Activated CD4-positive, alpha-beta memory T cell treated with anti-CD3 and anti-CD28 coated beads for 36 hours (primary cell): ENCODE measurements around the gene RPS19BP1. TPM values are rescaled to one million over a fixed set of nuclear protein-coding genes. Genes with fewer than 3 reads are reported as not detected.

Experiments used
- CTCF ChIA-PET: fragments of 350-600 bp; sonication (Branson Sonifier 250); formaldehyde crosslinking; loops from one replicate; lab custom pipeline; 2021; ENCODE audit warnings: antibody characterized with exemption, inconsistent platforms; lab: Charles Lee
- POLR2A ChIA-PET: fragments of 350-600 bp; sonication (Branson Sonifier 250); formaldehyde crosslinking; loops from one replicate; lab custom pipeline; 2021; ENCODE audit warnings: antibody characterized with exemption; lab: Charles Lee
- DNase-seq: peaks from one replicate; pipeline ENCODE4 v3.0.0-alpha.2; 2020
- H3K27ac Mint-ChIP-seq: one replicate; pipeline ENCODE4 v1.8.0; 2021; ENCODE audit warnings: mixed read lengths
- H3K27me3 Mint-ChIP-seq: one replicate; pipeline ENCODE4 v1.8.0; 2021; ENCODE audit warnings: mixed read lengths
- H3K36me3 Mint-ChIP-seq: one replicate; pipeline ENCODE4 v1.8.0; 2021; ENCODE audit warnings: mixed read lengths
- H3K4me1 Mint-ChIP-seq: one replicate; pipeline ENCODE4 v1.8.0; 2021; ENCODE audit warnings: low read depth, mixed read lengths
- H3K4me3 Mint-ChIP-seq: one replicate; pipeline ENCODE4 v1.8.0; 2021; ENCODE audit warnings: mild to moderate bottlenecking, mixed read lengths
- H3K9me3 Mint-ChIP-seq: one replicate; pipeline ENCODE4 v1.8.0; 2021; ENCODE audit warnings: mixed read lengths
- intact Hi-C: fragments of 100-400 bp; cut with micrococcal nuclease; formaldehyde crosslinking; loops from one replicate; pipeline ENCODE4 v1.15.1; 2023
- total RNA-seq, 2 experiments: library from RNA; stranded (reverse); gene quantifications; one replicate each; pipeline ENCODE4 v1.2.3, GENCODE V29; 2021

Gene RPS19BP1
- total RNA-seq, 2 experiments from 2014 or later, result 65.2 to 67.5 TPM

DNA sequence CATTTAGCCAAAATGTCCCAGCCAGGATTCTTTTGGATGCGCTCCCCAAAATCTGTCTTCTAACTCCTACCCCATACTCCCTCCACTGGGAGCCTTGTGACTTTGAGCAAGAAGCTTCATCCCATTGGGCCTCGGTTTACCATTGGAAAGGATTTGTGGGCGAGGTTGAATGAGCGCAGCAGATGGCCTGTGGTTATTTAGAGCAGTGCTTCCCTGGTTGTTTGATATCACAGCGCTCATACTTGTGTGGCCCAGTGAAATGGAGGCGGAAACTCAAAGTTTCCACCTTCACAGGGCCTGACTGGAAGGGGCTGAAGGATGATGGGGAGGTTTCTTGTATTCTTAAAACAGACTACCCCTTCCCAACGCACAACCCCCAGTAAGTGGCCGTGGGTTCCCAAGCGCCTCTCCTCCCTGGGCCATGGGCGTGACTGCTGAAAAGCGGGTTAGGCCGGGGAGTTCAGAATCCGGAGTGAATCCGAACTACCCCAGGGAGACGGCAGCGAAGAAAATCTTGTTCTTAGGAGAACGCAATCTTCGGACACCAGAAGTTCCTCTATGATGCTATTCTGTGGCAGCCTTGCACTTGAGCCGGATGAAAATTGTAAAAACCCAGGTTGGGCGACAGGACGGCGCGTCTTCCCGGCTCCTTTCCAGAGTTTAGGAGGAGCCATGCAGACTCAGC is 13.4 kb downstream of the RPS19BP1 start:
- Mint-ChIP-seq H3K4me3 (peak overlapping the region; percentile 84), H3K36me3 (peaks cover 52% of the 10 kb centered on the region), H3K27ac (peak overlapping the region; percentile 98), H3K27me3 (peaks cover 4% of the 10 kb centered on the region), H3K9me3 (no peaks in the 10 kb centered on the region), H3K4me1 (peaks cover 52% of the 10 kb centered on the region)
- peak; percentile 56 for DNase-seq
- intact Hi-C loops, result no loop called here
- POLR2A ChIA-PET, result interaction anchor here (0.9 to 2.5 kb wide), 14 partner anchors 11 to 1433 kb away, joined by 3 to 43 read pairs (median 4); partner anchors contain the start of genes MIEF1, RPL3 and RPS19BP1
- CTCF ChIA-PET, result interaction anchor here (1.0 to 5.9 kb wide), 8 partner anchors 10 to 200 kb away, joined by 3 to 51 read pairs (median 6); partner anchors contain the start of gene RPL3

DNA sequence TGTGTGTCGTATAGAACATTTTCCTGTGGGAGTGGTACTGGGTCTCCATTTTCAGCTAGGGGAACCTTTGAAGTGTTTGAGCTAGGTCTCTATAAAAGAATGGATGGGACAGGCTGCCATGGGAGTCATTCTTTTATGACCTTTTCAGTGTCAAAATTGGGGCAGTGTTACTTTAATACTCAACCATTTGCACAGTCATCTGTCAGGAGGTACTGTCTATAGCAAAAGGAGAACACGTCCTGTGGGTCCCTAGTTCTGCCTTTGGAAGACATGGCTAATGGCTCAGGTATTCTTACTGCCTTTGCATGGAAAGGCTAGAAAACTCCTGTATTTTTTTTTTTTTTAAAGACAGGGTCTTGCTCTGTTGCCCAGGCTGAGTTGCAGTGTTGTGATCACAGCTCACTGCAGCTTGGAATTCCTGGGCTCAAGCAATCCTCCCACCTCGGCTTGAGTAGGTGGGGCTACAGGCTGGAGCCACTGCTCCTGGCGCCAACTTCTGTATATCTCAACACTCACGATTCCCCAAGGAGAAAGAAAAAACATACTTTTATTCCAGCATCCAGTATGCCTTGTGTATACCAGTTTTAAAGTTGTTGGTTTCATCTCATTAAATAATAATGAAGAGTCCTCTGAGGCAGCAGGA is 14.3 kb downstream of the RPS19BP1 start:
- peaks cover 4% of the 10 kb centered on the region for H3K27me3 Mint-ChIP-seq
- H3K4me1 Mint-ChIP-seq, result peaks cover 50% of the 10 kb centered on the region
- ChIA-PET POLR2A (interaction anchor here (1.0 to 2.5 kb wide), 3 partner anchors 11 to 22 kb away, joined by 3 to 9 read pairs (median 4); partner anchors contain the start of gene MIEF1), CTCF (interaction anchor here (1.4 to 5.9 kb wide), 5 partner anchors 10 to 175 kb away, joined by 3 to 71 read pairs (median 44); a partner anchor contains a TSS)
- peak overlapping the region; percentile 98 for H3K27ac Mint-ChIP-seq
- no peaks in the 10 kb centered on the region for H3K9me3 Mint-ChIP-seq
- H3K4me3 Mint-ChIP-seq, result peak overlapping the region; percentile 84
- intact Hi-C loops, result no loop called here
- peaks cover 53% of the 10 kb centered on the region for H3K36me3 Mint-ChIP-seq
- DNase-seq, result no peak

DNA sequence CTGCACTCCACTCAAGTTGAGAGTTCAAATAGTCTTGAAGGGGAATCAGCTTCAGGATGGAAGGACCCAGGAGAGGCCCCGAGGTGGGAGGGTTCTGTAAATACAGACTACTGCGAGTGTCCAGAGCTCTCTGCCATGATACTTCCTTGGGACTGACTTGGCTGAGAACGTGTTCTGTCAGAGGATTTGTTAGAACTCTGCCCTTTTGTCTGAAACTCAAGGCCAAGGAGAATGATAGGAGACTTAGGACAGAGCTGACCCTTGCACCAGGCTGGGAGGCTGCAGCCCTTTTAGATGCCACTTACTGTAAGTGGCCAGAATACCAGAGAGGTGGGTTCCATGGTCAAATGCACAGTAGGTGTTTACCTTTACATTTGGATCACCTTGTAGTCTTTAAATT is 15.1 kb downstream of the RPS19BP1 start:
- H3K9me3 Mint-ChIP-seq, result no peaks in the 10 kb centered on the region
- peaks cover 4% of the 10 kb centered on the region for H3K27me3 Mint-ChIP-seq
- intact Hi-C loops, result no loop called here
- H3K4me3 Mint-ChIP-seq, result no peak overlapping the region
- H3K27ac Mint-ChIP-seq, result no peak overlapping the region
- DNase-seq, result no peak
- peaks cover 42% of the 10 kb centered on the region for H3K4me1 Mint-ChIP-seq
- peaks cover 47% of the 10 kb centered on the region for H3K36me3 Mint-ChIP-seq
- ChIA-PET CTCF (interaction anchor here (1.1 to 5.9 kb wide), 6 partner anchors 11 to 174 kb away, joined by 3 to 71 read pairs (median 24); a partner anchor contains a TSS), POLR2A (interaction anchor here (1.0 to 2.5 kb wide), 3 partner anchors 7 to 15 kb away, joined by 4 to 9 read pairs (median 5); partner anchors contain the start of gene MIEF1)

DNA sequence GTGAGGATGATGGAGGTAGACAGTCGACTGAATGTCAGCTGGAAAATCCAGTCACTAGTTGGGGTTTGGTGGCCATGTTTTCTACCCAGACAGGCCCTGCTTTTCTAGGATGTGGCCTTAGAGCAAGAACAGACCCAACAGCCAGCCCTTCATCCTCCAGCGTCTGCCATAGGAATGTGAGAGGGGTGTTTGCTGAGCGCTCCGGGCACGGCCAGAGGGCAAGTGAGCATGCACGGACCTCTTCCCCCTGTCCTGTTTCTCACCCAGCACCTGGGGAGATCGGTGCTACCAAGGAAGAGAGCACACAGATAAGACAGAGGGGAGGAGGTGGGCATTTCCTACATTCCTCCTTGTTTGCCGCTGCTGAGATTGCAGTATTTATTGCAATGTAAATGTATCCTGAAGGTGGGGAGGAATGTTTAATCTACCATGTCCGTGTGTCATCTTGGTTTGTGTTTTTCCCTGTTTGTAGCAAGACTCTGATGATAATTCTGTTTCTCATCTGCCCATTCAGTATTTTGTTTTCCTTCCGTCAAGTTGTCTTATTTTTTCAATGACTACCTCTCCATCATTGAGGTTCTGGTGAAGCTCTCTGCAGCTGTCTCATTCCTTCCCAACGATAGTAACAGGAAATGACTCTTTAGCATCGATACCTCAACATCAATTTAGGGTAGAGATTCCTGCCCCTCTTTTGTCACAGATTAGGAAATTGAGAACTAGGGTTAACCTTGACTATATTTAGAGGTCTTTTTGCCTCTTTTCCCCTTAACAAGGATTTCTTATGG is 17.1 kb downstream of the RPS19BP1 start:
- no peaks in the 10 kb centered on the region for H3K9me3 Mint-ChIP-seq
- no peak for DNase-seq
- H3K4me3 Mint-ChIP-seq, result no peak overlapping the region
- intact Hi-C loops, result no loop called here
- peaks cover 33% of the 10 kb centered on the region for H3K4me1 Mint-ChIP-seq
- H3K27me3 Mint-ChIP-seq, result peaks cover 4% of the 10 kb centered on the region
- CTCF ChIA-PET, result interaction anchor here (0.6 to 5.9 kb wide), 15 partner anchors 9 to 344 kb away, joined by 3 to 71 read pairs (median 4); partner anchors contain the start of genes MIEF1 and RPS19BP1
- POLR2A ChIA-PET, result interaction anchor here (0.6 to 2.3 kb wide), 5 partner anchors 9 to 196 kb away, joined by 4 to 6 read pairs (median 5); partner anchors contain the start of gene RPL3
- peak overlapping the region; percentile 81 for H3K27ac Mint-ChIP-seq
- H3K36me3 Mint-ChIP-seq, result peaks cover 42% of the 10 kb centered on the region

DNA sequence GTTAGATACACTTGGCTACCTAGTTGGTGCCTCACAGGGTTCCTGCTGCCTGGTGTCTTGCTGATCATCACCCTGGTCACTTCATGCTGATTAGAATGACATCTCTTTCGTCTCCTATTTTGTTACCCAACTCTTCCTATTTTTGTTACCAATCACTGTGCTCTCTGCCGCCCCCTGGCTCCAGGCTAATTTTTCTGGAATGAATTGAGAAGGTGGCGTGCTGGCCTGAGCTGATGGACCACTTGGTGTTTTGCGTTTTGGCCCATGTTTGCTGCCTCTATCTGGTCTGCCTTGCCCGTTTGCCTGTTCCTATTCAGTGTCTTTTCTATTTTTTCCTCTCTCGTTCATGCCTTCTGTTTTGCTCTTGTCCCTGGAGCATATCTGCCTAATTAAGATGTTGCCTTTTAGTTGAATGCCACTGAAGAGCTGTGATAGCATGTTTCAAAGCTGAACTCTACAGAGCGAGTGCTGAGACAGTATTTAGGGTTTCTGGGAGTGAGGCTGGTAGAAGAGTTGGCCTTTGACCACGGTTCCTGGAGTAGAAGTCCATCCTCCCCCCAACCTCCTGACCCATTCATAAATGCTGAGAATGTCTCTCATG is 18.1 kb downstream of the RPS19BP1 start:
- Mint-ChIP-seq H3K36me3 (peaks cover 45% of the 10 kb centered on the region), H3K4me3 (no peak overlapping the region), H3K27ac (peak overlapping the region; percentile 8)

DNA sequence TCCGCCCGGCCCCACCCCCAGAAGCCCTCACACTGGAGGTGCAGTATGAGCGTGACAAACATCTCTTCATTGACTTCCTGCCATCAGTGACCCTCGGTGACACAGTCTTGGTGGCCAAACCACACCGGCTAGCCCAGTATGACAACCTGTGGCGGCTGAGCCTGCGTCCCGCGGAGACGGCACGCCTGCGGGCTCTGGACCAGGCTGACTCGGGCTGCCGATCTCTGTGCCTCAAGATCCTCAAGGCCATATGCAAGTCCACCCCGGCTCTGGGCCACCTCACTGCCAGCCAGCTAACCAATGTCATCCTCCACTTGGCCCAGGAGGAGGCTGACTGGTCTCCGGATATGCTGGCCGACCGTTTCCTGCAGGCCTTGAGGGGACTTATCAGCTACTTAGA is 18.8 kb downstream of the RPS19BP1 start:
- intact Hi-C loops, result loop anchor here (1.0 kb wide), 1 partner anchor 20 kb away; no protein-coding TSS in a partner anchor
- POLR2A ChIA-PET, result interaction anchor here (1.0 to 1.6 kb wide), 2 partner anchors 9 to 16 kb away, joined by 3 to 4 read pairs; no protein-coding TSS in a partner anchor

More for the DNA sequence above, 18.1 kb downstream of the RPS19BP1 start:
- intact Hi-C loops, result loop anchor here (1.0 kb wide), 1 partner anchor 21 kb away; no protein-coding TSS in a partner anchor
- peak; percentile 67 for DNase-seq
- CTCF ChIA-PET, result interaction anchor here (0.6 to 5.9 kb wide), 14 partner anchors 9 to 523 kb away, joined by 3 to 71 read pairs (median 6); partner anchors contain the start of genes MIEF1 and RPS19BP1
- Mint-ChIP-seq H3K9me3 (no peaks in the 10 kb centered on the region), H3K4me1 (peaks cover 36% of the 10 kb centered on the region), H3K27me3 (no peaks in the 10 kb centered on the region)
- POLR2A ChIA-PET, result interaction anchor here (1.0 to 2.3 kb wide), 3 partner anchors 9 to 17 kb away, joined by 3 to 5 read pairs (median 4); a partner anchor contains a TSS

DNA sequence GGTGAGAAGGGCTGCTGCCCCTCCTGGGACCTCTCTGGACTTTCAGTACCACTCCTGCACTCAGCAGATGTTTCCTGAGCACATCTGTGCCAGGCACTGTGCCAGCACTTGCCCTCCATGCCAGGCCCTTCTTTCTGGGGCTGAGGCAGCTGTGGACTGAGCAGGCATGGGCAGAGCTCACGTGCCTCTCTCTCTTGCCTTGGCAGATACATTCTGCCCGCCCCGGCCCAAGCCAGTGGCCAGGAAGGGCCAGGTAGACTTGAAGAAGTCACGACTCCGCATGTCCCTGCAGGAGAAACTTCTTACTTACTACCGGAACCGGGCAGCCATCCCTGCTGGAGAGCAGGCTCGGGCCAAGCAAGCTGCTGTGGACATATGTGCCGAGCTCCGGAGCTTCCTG is 20.5 kb downstream of the RPS19BP1 start:
- H3K9me3 Mint-ChIP-seq, result no peaks in the 10 kb centered on the region
- CTCF ChIA-PET, result interaction anchor here (0.7 to 1.8 kb wide), 5 partner anchors 10 to 18 kb away, joined by 3 to 14 read pairs (median 5); partner anchors contain the start of gene MIEF1
- DNase-seq, result no peak

More for the DNA sequence above, 18.8 kb downstream of the RPS19BP1 start:
- Mint-ChIP-seq H3K9me3 (no peaks in the 10 kb centered on the region), H3K4me1 (peaks cover 37% of the 10 kb centered on the region), H3K4me3 (no peak overlapping the region), H3K27me3 (no peaks in the 10 kb centered on the region), H3K36me3 (peaks cover 50% of the 10 kb centered on the region), H3K27ac (no peak overlapping the region)
- no peak for DNase-seq
- CTCF ChIA-PET, result interaction anchor here (1.0 to 5.9 kb wide), 11 partner anchors 9 to 523 kb away, joined by 3 to 71 read pairs (median 9); partner anchors contain the start of genes MIEF1 and RPS19BP1

DNA sequence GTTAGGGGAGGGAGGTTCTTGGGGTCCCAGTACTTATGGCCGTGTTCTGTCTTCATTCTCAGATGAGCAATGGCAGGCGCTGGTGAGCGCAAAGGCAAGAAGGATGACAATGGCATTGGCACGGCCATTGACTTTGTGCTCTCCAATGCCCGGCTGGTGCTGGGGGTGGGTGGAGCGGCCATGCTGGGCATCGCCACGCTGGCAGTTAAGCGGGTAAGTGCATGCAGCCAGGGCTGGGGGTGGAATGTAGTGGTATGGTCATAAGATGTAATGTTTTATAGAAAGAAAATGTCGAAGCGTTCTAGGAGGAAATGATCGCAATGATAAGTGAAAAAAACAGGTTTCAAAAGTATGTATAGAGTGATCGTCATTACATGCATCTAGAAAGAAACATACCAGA is 21.3 kb downstream of the RPS19BP1 start:
- CTCF ChIA-PET, result interaction anchor here (1.1 to 1.8 kb wide), 2 partner anchors 9 to 18 kb away, joined by 5 to 6 read pairs; partner anchors contain the start of gene MIEF1
- POLR2A ChIA-PET, result no interaction called here
- DNase-seq, result no peak
- intact Hi-C loops, result no loop called here
- H3K4me1 Mint-ChIP-seq, result peaks cover 41% of the 10 kb centered on the region
- no peaks in the 10 kb centered on the region for H3K9me3 Mint-ChIP-seq
- no peaks in the 10 kb centered on the region for H3K27me3 Mint-ChIP-seq
- H3K4me3 Mint-ChIP-seq, result no peak overlapping the region
- H3K27ac Mint-ChIP-seq, result no peak overlapping the region
- H3K36me3 Mint-ChIP-seq, result peaks cover 65% of the 10 kb centered on the region

More for the DNA sequence above, 20.5 kb downstream of the RPS19BP1 start:
- H3K27me3 Mint-ChIP-seq, result no peaks in the 10 kb centered on the region
- peaks cover 58% of the 10 kb centered on the region for H3K36me3 Mint-ChIP-seq
- intact Hi-C loops, result no loop called here
- no peak overlapping the region for H3K27ac Mint-ChIP-seq
- POLR2A ChIA-PET, result interaction anchor here (0.5 to 1.2 kb wide), 3 partner anchors 9 to 445 kb away, joined by 3 to 6 read pairs (median 5); no protein-coding TSS in a partner anchor
- H3K4me1 Mint-ChIP-seq, result peaks cover 37% of the 10 kb centered on the region
- no peak overlapping the region for H3K4me3 Mint-ChIP-seq

DNA sequence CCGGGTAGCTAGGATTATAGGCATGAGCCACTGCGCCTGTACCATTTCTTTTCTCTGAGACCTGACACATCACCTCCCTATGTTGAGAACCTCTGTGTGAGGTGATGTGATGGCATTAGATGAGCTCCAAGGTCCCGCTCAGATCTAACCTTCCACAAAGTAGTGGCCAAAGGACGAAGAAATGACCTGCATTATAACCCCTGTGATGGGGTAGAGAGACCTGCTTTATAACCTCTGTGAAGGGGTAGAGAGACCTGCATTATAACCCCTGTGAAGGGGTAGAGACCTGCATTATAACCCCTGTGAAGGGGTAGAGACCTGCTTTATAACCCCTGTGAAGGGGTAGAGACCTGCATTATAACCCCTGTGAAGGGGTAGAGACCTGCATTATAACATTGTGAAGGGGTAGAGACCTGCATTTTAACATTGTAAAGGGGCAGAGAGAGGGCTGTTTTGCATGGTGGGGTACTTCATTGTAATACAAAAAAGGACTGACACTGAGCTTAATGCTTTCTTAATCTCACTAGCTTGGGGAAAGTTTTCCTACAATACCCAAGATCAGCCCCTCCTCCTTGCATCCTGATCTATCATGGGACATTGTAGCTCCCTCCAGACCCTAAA is 21.9 kb downstream of the RPS19BP1 start:
- H3K4me3 Mint-ChIP-seq, result no peak overlapping the region
- intact Hi-C loops, result no loop called here
- no peak for DNase-seq
- ChIA-PET CTCF (interaction anchor here (1.1 to 1.8 kb wide), 4 partner anchors 8 to 18 kb away, joined by 4 to 6 read pairs (median 5); partner anchors contain the start of gene MIEF1), POLR2A (no interaction called here)
- peaks cover 65% of the 10 kb centered on the region for H3K36me3 Mint-ChIP-seq
- no peak overlapping the region for H3K27ac Mint-ChIP-seq
- peaks cover 41% of the 10 kb centered on the region for H3K4me1 Mint-ChIP-seq
- H3K9me3 Mint-ChIP-seq, result no peaks in the 10 kb centered on the region
- no peaks in the 10 kb centered on the region for H3K27me3 Mint-ChIP-seq

DNA sequence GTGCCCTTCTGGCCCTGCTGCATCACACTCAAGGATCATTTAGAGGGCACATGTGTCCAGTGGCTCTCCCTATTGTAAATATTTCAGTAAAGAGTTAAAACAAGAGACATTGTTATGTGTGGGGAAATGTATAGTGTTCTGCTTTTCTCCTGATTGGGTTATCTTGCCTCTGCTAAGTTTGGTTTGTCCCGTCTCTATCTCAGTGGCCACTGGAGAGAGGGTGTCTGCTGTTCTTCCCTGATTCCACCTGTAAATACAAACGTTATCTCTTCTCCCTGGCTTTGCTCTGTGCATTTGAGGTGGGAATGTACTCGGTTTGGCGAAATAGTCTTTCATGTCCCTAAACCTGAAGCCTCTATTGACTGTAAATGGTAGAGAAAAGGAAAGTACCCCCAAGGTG is 24.2 kb downstream of the RPS19BP1 start:
- POLR2A ChIA-PET, result no interaction called here
- Mint-ChIP-seq H3K36me3 (peaks cover 70% of the 10 kb centered on the region), H3K4me1 (peaks cover 42% of the 10 kb centered on the region), H3K27me3 (no peaks in the 10 kb centered on the region), H3K4me3 (no peak overlapping the region), H3K9me3 (no peaks in the 10 kb centered on the region), H3K27ac (peak overlapping the region; percentile 34)
- DNase-seq, result no peak
- CTCF ChIA-PET, result interaction anchor here (0.9 kb wide), 1 partner anchor 15 kb away, joined by 3 read pairs; no protein-coding TSS in a partner anchor
- intact Hi-C loops, result no loop called here
